ENCODE data around the gene USP34.
A peak's percentile ranks its signal among the peaks of the same experiment; 100 is the strongest.

GRCh38 chr2:61419570-61419969 lies 51.3 kb downstream of the USP34 start:
- TF ChIP-seq, protein P1, sequence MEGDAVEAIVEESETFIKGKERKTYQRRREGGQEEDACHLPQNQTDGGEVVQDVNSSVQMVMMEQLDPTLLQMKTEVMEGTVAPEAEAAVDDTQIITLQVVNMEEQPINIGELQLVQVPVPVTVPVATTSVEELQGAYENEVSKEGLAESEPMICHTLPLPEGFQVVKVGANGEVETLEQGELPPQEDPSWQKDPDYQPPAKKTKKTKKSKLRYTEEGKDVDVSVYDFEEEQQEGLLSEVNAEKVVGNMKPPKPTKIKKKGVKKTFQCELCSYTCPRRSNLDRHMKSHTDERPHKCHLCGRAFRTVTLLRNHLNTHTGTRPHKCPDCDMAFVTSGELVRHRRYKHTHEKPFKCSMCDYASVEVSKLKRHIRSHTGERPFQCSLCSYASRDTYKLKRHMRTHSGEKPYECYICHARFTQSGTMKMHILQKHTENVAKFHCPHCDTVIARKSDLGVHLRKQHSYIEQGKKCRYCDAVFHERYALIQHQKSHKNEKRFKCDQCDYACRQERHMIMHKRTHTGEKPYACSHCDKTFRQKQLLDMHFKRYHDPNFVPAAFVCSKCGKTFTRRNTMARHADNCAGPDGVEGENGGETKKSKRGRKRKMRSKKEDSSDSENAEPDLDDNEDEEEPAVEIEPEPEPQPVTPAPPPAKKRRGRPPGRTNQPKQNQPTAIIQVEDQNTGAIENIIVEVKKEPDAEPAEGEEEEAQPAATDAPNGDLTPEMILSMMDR (conservative IDR thresholded peaks at IDR 0.05 in 1 of 2, IDR thresholded peaks at IDR 0.05 in 1 of 2; ENCODE audit: low read depth in 1 of 2, low read length in 2 of 2): peak in 1 of 2 donors; percentile 19
- TF ChIP-seq EZH2 (IDR thresholded peaks at IDR 0.05; ENCODE audit: low read length, missing control alignments): no peak
